ENCODE results near the gene CEP55.
"Not testable (repeated sequence)": the region's sequence is repeated elsewhere in the genome, so short reads cannot be mapped to it uniquely, and the experiment has no call there.

Gene CEP55

GRCh38 chr10:93496322-93497041 lies at the start of gene CEP55:
Gene CEP55 (plus strand): TSS chr10:93496612. CDS start chr10:93500052, 3,440 bp downstream.
- DNase-seq: peak; percentile 95

GRCh38 chr10:93447019-93447418 lies 49.4 kb upstream of the CEP55 start:
- no peak for DNase-seq

GRCh38 chr10:93447970-93448369 lies 48.4 kb upstream of the CEP55 start:
- DNase-seq: no peak

GRCh38 chr10:93451244-93451947 lies 45.0 kb upstream of the CEP55 start:
- DNase-seq: no peak

GRCh38 chr10:93452143-93452542 lies 44.3 kb upstream of the CEP55 start:
- DNase-seq: no peak

- no peak for DNase-seq
These were observed 42.3 kb upstream of the CEP55 start for GRCh38 chr10:93454146-93454545.

- no peak for DNase-seq
These were observed 41.7 kb upstream of the CEP55 start for GRCh38 chr10:93454736-93455135.

- no peak for DNase-seq
These were observed 39.9 kb upstream of the CEP55 start for GRCh38 chr10:93456480-93456879.

- DNase-seq: no peak
These were observed 38.9 kb upstream of the CEP55 start for GRCh38 chr10:93457511-93457910.

GRCh38 chr10:93458821-93459257 lies 37.6 kb upstream of the CEP55 start:
- no peak for DNase-seq

- no peak for DNase-seq
These were observed 36.9 kb upstream of the CEP55 start for GRCh38 chr10:93459466-93459865.

GRCh38 chr10:93461109-93461806 lies 35.2 kb upstream of the CEP55 start:
- no peak for DNase-seq

- no peak for DNase-seq
These were observed 34.6 kb upstream of the CEP55 start for GRCh38 chr10:93461807-93462178.

GRCh38 chr10:93462371-93462770 lies 34.0 kb upstream of the CEP55 start:
- no peak for DNase-seq

- no peak for DNase-seq
These were observed 33.5 kb upstream of the CEP55 start for GRCh38 chr10:93462881-93463280.

- DNase-seq: no peak
These were observed 32.5 kb upstream of the CEP55 start for GRCh38 chr10:93463723-93464476.

- no peak for DNase-seq
These were observed 31.5 kb upstream of the CEP55 start for GRCh38 chr10:93464776-93465388.

GRCh38 chr10:93465806-93466675 lies 30.4 kb upstream of the CEP55 start:
- DNase-seq: no peak

GRCh38 chr10:93467635-93468034 lies 28.8 kb upstream of the CEP55 start:
- not testable (repeated sequence) for DNase-seq

GRCh38 chr10:93468461-93469213 lies 27.8 kb upstream of the CEP55 start:
- DNase-seq: no peak

GRCh38 chr10:93469454-93469853 lies 27.0 kb upstream of the CEP55 start:
- DNase-seq: no peak
